Stomach (tissue), 9 donors: ENCODE data around the gene GPATCH1. TPM values are rescaled to one million over a fixed set of nuclear protein-coding genes. Genes with fewer than 3 reads are reported as not detected.

Experiments
- DNase-seq, 2 donors: peaks; one replicate each; pipeline versions ENCODE4 v3.0.0 to v3.0.0-alpha.2; 2013 to 2019
- H3K27ac ChIP-seq, 5 donors: fragments of 200-600 bp in 4 of 5; sonication (generic) in 4 of 5; one replicate each; pipeline ENCODE4 v1.5.1; 2013 to 2019; ENCODE audit warnings: mild to moderate bottlenecking in 1 of 5, moderate library complexity in 1 of 5
- H3K27me3 ChIP-seq, 3 donors: fragments of 200-600 bp; sonication (generic); one replicate each; pipeline ENCODE4 v1.5.1; 2017 to 2019; ENCODE audit warnings: mixed run types in 1 of 3
- H3K36me3 ChIP-seq, 4 donors: fragments of 200-600 bp; sonication (generic); 1 replicate in 3 of 4; 2 replicates in 1 of 4; pipeline ENCODE4 v1.5.1; 2016 to 2019
- H3K4me1 ChIP-seq, 4 donors: fragments of 200-600 bp; sonication (generic); one replicate each; pipeline ENCODE4 v1.5.1; 2016 to 2019
- H3K4me3 ChIP-seq, 4 donors: fragments of 200-600 bp; sonication (generic) in 3 of 4; one replicate each; pipeline ENCODE4 v1.5.1; 2016 to 2019; ENCODE audit warnings: mild to moderate bottlenecking in 1 of 4
- H3K9me3 ChIP-seq, 4 donors: fragments of 200-600 bp; sonication (generic); one replicate each; pipeline ENCODE4 v1.5.1; 2016 to 2019
- EP300 ChIP-seq: sonication (generic); formaldehyde crosslinking; IDR thresholded peaks from one replicate; pipeline ENCODE4 v1.6.1; 2017; ENCODE audit warnings: antibody characterized with exemption
- POLR2A ChIP-seq, 4 donors: fragments of 450-650 bp; IDR thresholded peaks; one replicate each; pipeline ENCODE4 v1.6.1; 2016; ENCODE audit warnings: antibody characterized with exemption in 4 of 4, control low read depth in 2 of 4, mild to moderate bottlenecking in 1 of 4, moderate library complexity in 1 of 4
- POLR2AphosphoS5 ChIP-seq, 3 donors: sonication (generic); formaldehyde crosslinking; IDR thresholded peaks; one replicate each; pipeline ENCODE4 v1.6.1; 2016; ENCODE audit warnings: antibody characterized with exemption in 3 of 3
- WGBS, 5 donors: extraction: QIAGEN DNeasy Blood & Tissue Kit in 3 of 5; methylation state at CpG; one replicate each; pipeline versions ENCODE4 v1.1.5 to v1.1.7; 2013 to 2018; 5-methylcytosine and 5-hydroxymethylcytosine counted together
- intact Hi-C: fragments of 100-400 bp; cut with DNase I; formaldehyde crosslinking; loops from one replicate; pipeline ENCODE4 v1.15.1; 2023; ENCODE audit warnings: low total_unique reads
- polyA plus RNA-seq, 3 donors: library from polyadenylated mRNA; stranded (reverse); fragments of 200-250 nt; gene quantifications; one replicate each; pipeline ENCODE4 v1.2.3, GENCODE V29; 2013
- total RNA-seq, 5 donors: library from RNA; depleted of rRNA; stranded (reverse); fragments of >200 nt; gene quantifications; one replicate each; pipeline versions ENCODE4 v1.1.0 to v1.2.3, GENCODE V29; 2014 to 2016
- TF ChIP-seq, protein P1 (sequence below), 7 experiments: fragments of 450-650 bp in 4 of 7; fragments of 200-600 bp in 3 of 7; sonication (generic) in 3 of 7; IDR thresholded peaks; one replicate each; pipeline ENCODE4 v1.5.1; 2016 to 2019; ENCODE audit warnings: antibody characterized with exemption in 7 of 7, control low read depth in 2 of 7, mild to moderate bottlenecking in 1 of 7
- donor health status: healthy with polysubstance abuse.
- donor health status: Bipolar disorder and iron deficiency.
- donor health status: healthy.

Gene GPATCH1
- total and polyA plus RNA-seq, 8 donors, result 1.2 to 31.5 (median 5.6) TPM

DNA sequence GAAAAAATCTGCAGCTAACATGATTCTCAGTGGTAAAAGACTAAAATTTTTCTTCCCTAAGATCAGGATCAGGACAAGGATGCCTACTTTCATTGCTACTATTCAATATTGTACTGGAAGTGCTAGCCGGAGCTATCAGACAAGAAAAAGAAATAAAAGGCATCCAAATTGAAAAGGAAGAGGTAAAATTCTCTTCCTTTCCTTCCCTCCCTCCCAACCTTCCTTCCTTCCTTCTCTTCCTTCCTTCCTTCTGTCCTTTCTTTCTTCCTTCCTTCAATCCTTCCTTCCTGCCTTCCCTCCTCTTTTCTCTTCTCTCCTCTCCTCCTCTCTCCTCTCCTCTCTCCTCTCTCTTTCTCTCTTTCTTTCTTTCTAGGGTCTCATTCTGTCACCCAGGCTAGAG lies 86.5 kb downstream of the GPATCH1 start:
- no peak for DNase-seq
- H3K27me3 ChIP-seq, result no peaks in the 10 kb centered on the region
- H3K4me1 ChIP-seq, result no peaks in the 10 kb centered on the region
- H3K27ac ChIP-seq, result no peak overlapping the region
- intact Hi-C loops, result no loop called here
- H3K36me3 ChIP-seq, result no peaks in the 10 kb centered on the region
- peaks cover 0 to 11% (median 3%) of the 10 kb centered on the region in 4 donors for H3K9me3 ChIP-seq
- H3K4me3 ChIP-seq, result no peak overlapping the region
- WGBS, 5 donors, result 89 to 100% (median 96%) methylated on average over 1 of the region's 1 CpG
- TF ChIP-seq POLR2AphosphoS5 (IDR thresholded peaks at IDR 0.05) (no peak), POLR2A (IDR thresholded peaks at IDR 0.05) (no peak), EP300 (no peak)
- TF ChIP-seq, protein P1, sequence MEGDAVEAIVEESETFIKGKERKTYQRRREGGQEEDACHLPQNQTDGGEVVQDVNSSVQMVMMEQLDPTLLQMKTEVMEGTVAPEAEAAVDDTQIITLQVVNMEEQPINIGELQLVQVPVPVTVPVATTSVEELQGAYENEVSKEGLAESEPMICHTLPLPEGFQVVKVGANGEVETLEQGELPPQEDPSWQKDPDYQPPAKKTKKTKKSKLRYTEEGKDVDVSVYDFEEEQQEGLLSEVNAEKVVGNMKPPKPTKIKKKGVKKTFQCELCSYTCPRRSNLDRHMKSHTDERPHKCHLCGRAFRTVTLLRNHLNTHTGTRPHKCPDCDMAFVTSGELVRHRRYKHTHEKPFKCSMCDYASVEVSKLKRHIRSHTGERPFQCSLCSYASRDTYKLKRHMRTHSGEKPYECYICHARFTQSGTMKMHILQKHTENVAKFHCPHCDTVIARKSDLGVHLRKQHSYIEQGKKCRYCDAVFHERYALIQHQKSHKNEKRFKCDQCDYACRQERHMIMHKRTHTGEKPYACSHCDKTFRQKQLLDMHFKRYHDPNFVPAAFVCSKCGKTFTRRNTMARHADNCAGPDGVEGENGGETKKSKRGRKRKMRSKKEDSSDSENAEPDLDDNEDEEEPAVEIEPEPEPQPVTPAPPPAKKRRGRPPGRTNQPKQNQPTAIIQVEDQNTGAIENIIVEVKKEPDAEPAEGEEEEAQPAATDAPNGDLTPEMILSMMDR (IDR thresholded peaks at IDR 0.05), result no peak

DNA sequence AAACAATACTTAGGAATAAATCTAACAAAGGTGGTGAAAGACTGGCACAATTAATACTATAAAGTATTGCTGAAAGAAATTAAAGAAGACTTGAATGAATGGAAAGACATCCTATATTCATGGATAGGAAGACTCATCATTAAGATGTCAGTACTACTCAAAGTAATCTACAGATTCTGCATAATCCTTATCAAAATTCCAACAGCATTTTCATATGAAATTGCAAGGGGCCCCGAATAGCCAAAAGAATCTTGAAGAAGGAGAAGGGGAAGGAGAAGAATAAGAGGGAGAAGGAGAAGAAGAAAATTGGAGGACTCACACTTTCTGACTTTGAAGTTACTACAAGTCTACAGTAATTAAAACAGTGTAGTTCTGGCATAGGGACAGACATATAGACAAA lies 87.5 kb downstream of the GPATCH1 start:
- intact Hi-C loops, result no loop called here
- H3K36me3 ChIP-seq, result no peaks in the 10 kb centered on the region
- no peak overlapping the region for H3K4me3 ChIP-seq
- H3K27me3 ChIP-seq, result no peaks in the 10 kb centered on the region
- WGBS, 5 donors, result 89 to 96% (median 94%) methylated on average over 1 of the region's 1 CpG
- H3K9me3 ChIP-seq, result peaks cover 0 to 11% (median 3%) of the 10 kb centered on the region in 4 donors
- peaks cover 0 to 7% (median 2%) of the 10 kb centered on the region in 4 donors for H3K4me1 ChIP-seq
- no peak for DNase-seq
- H3K27ac ChIP-seq, result no peak overlapping the region
- no peak for TF ChIP-seq EP300
- no peak for TF ChIP-seq POLR2A (IDR thresholded peaks at IDR 0.05)
- TF ChIP-seq POLR2AphosphoS5 (IDR thresholded peaks at IDR 0.05), result no peak
- TF ChIP-seq, protein P1 (IDR thresholded peaks at IDR 0.05), result no peak

DNA sequence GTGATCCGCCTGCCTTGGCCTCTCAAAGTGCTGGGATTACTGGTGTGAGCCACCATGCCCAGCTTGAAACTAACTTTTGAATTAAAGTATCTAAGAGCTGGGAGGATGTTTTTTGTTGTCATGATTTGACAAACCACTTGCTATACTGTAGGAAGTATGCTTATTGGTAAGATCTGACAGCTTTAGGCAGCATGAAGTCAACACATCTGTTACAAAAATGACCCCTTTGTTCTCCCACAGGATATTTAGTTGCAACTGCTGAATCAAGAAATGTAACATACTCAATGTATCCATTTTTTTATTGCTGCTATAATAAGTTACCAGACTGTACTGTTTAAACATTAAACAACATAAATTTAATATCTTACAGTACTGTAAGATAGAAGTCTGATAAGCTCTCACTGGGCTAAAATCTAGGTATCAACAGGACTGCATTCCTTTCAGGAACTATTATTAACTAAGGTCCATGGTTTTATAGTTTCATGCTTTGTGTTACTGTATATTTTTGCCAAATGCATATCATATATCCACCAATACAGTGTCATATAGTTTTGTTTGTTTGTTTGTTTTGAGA lies 90.3 kb downstream of the GPATCH1 start:
- no peak for DNase-seq
- TF ChIP-seq EP300, result no peak
- Histone ChIP-seq H3K27ac (no peak overlapping the region), H3K27me3 (no peaks in the 10 kb centered on the region), H3K4me1 (peaks cover 7 to 28% (median 18%) of the 10 kb centered on the region in 4 donors), H3K4me3 (no peak overlapping the region), H3K36me3 (no peaks in the 10 kb centered on the region), H3K9me3 (peaks cover 0 to 11% (median 3%) of the 10 kb centered on the region in 4 donors)
- 88 to 100% (median 93%) methylated on average over 1 of the region's 1 CpG for WGBS, 5 donors
- intact Hi-C loops, result no loop called here

DNA sequence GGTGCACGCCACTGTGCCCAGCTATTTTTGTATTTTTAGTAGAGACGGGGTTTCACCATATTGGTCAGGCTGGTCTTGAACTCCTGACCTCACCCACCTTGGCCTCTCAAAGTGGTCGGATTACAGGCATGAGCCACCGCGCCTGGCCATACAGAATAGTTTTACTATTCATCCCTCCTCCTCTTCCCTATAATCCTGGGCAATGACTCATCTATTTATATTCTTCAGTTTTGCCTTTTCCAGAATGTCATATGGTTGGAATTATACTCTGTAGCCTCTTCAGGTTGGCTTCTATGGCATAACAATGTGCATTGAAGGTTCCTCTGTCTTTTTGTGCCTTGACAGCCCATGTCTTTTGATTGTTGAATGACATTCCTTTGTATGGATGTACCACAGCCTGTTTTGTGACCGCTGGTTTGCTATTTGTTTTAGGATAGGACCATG lies 91.0 kb downstream of the GPATCH1 start:
- H3K9me3 ChIP-seq, result peaks cover 0 to 11% (median 3%) of the 10 kb centered on the region in 4 donors
- no peaks in the 10 kb centered on the region for H3K27me3 ChIP-seq
- 80 to 96% (median 91%) methylated on average over 6 of the region's 6 CpGs for WGBS, 5 donors
- H3K27ac ChIP-seq, result no peak overlapping the region
- TF ChIP-seq POLR2A (IDR thresholded peaks at IDR 0.05) (no peak), POLR2AphosphoS5 (IDR thresholded peaks at IDR 0.05) (no peak)
- H3K4me3 ChIP-seq, result no peak overlapping the region
- H3K36me3 ChIP-seq, result no peaks in the 10 kb centered on the region
- H3K4me1 ChIP-seq, result peaks cover 7 to 28% (median 19%) of the 10 kb centered on the region in 4 donors
- intact Hi-C loops, result no loop called here
- no peak for DNase-seq

DNA sequence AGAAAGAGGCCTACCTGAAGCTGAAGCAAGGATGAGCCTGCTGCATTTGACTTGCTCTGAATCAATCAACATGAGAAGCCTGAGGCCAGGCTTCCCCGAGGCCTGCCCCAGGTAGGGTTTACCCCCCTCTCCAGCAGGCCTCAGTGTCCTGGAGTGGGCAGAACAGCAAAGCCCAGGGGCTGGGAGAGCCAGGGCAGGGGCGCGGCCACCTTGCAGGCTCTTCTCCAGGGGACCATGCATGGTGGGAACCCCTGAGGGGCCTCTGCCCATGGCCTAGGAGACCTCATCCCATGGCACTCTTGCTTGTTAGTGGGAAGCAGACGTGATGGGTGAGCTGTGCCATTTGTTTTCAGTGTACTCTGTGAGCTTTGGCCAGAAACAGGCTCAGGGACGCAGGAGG lies 93.2 kb downstream of the GPATCH1 start:
- Histone ChIP-seq H3K27ac (no peak overlapping the region), H3K27me3 (no peaks in the 10 kb centered on the region), H3K4me1 (peaks cover 17 to 43% (median 35%) of the 10 kb centered on the region in 4 donors), H3K36me3 (no peaks in the 10 kb centered on the region), H3K9me3 (no peaks in the 10 kb centered on the region), H3K4me3 (no peak overlapping the region)
- no peak for DNase-seq
- WGBS, 5 donors, result 61 to 94% (median 89%) methylated on average over 5 of the region's 5 CpGs
- TF ChIP-seq, protein P1 (IDR thresholded peaks at IDR 0.05), result no peak
- TF ChIP-seq POLR2A (IDR thresholded peaks at IDR 0.05), result no peak
- TF ChIP-seq POLR2AphosphoS5 (IDR thresholded peaks at IDR 0.05), result no peak
- no peak for TF ChIP-seq EP300
- intact Hi-C loops, result no loop called here
